Activated T-cell treated with anti-CD3 and anti-CD28 coated beads, Interleukin-2, amount 50 U/mL, for 24 hours (primary cell): Measurements from ENCODE around the gene TUBGCP2.
"Not testable (repeated sequence)": the region's sequence is repeated elsewhere in the genome, so short reads cannot be mapped to it uniquely, and the experiment has no call there.

Source experiments
- DNase-seq: peaks from one replicate; pipeline ENCODE4 v3.0.0-alpha.2; 2020
- H3K27ac Mint-ChIP-seq: 2 replicates; pipeline ENCODE4 v1.8.0; 2020; ENCODE audit warnings: mild to moderate bottlenecking, mixed read lengths
- H3K27me3 Mint-ChIP-seq: 2 replicates; pipeline ENCODE4 v1.8.0; 2020; ENCODE audit warnings: mixed read lengths
- H3K36me3 Mint-ChIP-seq: 2 replicates; pipeline ENCODE4 v1.8.0; 2020; ENCODE audit warnings: low read depth, mixed read lengths
- H3K4me1 Mint-ChIP-seq: 2 replicates; pipeline ENCODE4 v1.8.0; 2020; ENCODE audit warnings: low read depth, mixed read lengths
- H3K4me3 Mint-ChIP-seq: 2 replicates; pipeline ENCODE4 v1.8.0; 2020; ENCODE audit warnings: mild to moderate bottlenecking, moderate library complexity, mixed read lengths
- H3K9me3 Mint-ChIP-seq: 2 replicates; pipeline ENCODE4 v1.8.0; 2020; ENCODE audit warnings: mixed read lengths

Gene TUBGCP2

GRCh38 chr10:133334503-133335245 is 26.0 kb upstream of the TUBGCP2 start:
- H3K27ac Mint-ChIP-seq, result no peak overlapping the region
- no peaks in the 10 kb centered on the region for H3K9me3 Mint-ChIP-seq
- H3K4me3 Mint-ChIP-seq, result peak overlapping the region; percentile 66
- peaks cover 28% of the 10 kb centered on the region for H3K27me3 Mint-ChIP-seq
- DNase-seq, result no peak
- H3K4me1 Mint-ChIP-seq, result peaks cover 12% of the 10 kb centered on the region
- no peaks in the 10 kb centered on the region for H3K36me3 Mint-ChIP-seq

GRCh38 chr10:133332936-133333699 is 24.4 kb upstream of the TUBGCP2 start:
- DNase-seq, result no peak
- Mint-ChIP-seq H3K36me3 (no peaks in the 10 kb centered on the region), H3K4me3 (no peak overlapping the region), H3K9me3 (no peaks in the 10 kb centered on the region), H3K27ac (no peak overlapping the region), H3K27me3 (peaks cover 43% of the 10 kb centered on the region), H3K4me1 (peaks cover 14% of the 10 kb centered on the region)

GRCh38 chr10:133329491-133330202 is 21.0 kb upstream of the TUBGCP2 start:
- H3K9me3 Mint-ChIP-seq, result no peaks in the 10 kb centered on the region
- H3K27me3 Mint-ChIP-seq, result peaks cover 65% of the 10 kb centered on the region
- H3K36me3 Mint-ChIP-seq, result no peaks in the 10 kb centered on the region
- peak overlapping the region; percentile 42 for H3K4me3 Mint-ChIP-seq
- H3K27ac Mint-ChIP-seq, result no peak overlapping the region
- H3K4me1 Mint-ChIP-seq, result peaks cover 14% of the 10 kb centered on the region
- DNase-seq, result peak; percentile 93

DNA sequence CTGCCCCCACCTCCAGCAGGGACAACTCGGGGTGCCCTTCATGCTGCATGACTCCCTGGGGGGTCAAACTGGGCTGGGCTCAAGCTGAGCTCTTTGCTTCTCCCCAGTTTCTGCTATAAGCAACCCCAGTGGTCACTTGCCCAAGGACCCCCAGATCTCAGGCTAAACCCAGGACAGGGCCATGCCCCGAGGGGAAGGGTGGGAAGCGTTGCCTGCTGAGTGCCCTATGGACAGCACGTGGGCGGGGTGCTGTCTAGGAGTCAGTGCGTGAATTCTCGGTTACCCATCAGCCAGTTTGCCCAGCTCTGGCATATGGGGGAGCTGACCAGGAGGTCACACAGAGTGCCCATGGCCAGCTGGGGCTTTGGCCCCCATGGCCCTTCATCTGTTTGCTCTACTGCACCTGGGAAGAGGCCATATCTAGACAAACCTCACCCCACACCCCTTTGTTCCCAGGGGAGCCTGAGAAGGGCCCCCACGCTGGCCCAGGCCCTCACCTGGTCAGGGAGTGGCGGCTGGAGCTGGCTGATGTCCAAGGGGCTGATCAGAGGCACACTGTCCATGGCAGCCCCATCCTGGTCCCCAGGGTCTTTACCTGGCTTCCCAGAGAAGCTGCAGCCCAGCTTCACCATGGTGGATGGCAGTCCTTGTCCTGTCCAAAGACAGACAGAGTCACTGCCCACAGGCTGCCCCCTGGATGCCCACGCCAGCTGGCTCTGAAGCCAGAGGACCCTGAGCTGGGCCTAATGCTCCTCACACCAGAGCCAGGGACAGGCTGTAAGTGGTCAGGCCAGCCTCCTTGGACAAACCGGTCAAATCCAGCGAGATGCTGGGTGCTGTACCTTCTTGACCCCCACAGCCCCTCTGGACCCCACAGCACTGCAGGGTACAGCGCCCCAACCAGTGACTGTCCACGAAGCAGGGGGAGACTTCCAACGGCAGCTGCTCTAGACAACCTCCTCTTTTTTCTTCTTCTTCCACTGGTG is 20.0 kb upstream of the TUBGCP2 start:
- H3K27ac Mint-ChIP-seq, result no peak overlapping the region
- no peak for DNase-seq
- H3K4me1 Mint-ChIP-seq, result peaks cover 13% of the 10 kb centered on the region
- no peaks in the 10 kb centered on the region for H3K9me3 Mint-ChIP-seq
- H3K27me3 Mint-ChIP-seq, result peaks cover 62% of the 10 kb centered on the region
- H3K4me3 Mint-ChIP-seq, result no peak overlapping the region
- H3K36me3 Mint-ChIP-seq, result no peaks in the 10 kb centered on the region

- Mint-ChIP-seq H3K36me3 (no peaks in the 10 kb centered on the region), H3K27me3 (peaks cover 60% of the 10 kb centered on the region), H3K4me1 (peaks cover 13% of the 10 kb centered on the region), H3K27ac (no peak overlapping the region), H3K9me3 (no peaks in the 10 kb centered on the region), H3K4me3 (no peak overlapping the region)
- no peak for DNase-seq
These were observed 19.1 kb upstream of the TUBGCP2 start for GRCh38 chr10:133327651-133328357.

DNA sequence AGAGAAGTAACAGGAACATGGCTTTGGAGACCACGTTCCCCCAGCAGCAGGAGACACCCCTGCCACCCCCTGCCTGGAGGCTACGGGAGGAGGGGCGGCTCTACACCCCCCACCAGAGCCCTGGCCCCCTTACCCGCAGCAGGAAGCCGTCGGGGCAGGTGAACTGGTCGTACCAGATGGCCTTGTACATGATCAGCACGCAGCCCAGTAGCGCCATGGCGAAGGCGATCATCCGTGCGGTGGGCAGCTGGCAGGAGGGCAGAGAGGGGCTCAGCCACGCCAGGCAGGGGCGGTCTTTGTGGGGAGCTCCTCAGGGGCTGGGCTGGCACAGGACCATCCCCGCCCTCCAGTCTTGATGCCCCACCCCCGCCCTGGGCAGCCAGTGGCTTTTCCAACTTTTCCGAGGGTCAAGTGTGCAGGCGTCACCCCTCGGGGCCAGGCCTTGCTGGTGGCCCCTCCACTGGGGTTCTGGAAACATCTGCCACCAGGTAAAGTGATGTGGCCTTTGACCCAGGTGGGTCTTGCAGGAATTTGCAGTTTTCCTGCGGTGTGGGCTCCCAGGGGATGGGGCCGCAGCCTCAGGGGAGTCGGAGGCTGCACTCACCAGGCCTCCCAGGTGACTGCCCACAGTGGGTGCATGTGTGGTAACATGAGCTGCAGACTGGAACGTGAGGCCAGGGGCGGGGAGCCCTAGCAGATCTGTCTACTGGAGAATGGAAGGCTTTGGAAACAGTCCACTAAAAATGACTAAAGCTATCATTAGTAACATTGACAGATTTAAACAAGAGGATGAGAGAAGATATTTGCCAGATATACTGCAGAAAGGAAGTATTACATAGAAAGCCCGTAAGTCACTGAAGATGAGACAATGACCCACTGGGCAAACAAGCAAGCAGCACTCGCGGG is 18.3 kb upstream of the TUBGCP2 start:
- no peaks in the 10 kb centered on the region for H3K36me3 Mint-ChIP-seq

GRCh38 chr10:133326223-133326551 is 17.5 kb upstream of the TUBGCP2 start:
- no peak for DNase-seq
- Mint-ChIP-seq H3K9me3 (no peaks in the 10 kb centered on the region), H3K4me3 (peak overlapping the region; percentile 39), H3K4me1 (peaks cover 13% of the 10 kb centered on the region), H3K27me3 (peaks cover 46% of the 10 kb centered on the region), H3K27ac (no peak overlapping the region), H3K36me3 (no peaks in the 10 kb centered on the region)

More for the DNA sequence above, 18.3 kb upstream of the TUBGCP2 start:
- H3K9me3 Mint-ChIP-seq, result no peaks in the 10 kb centered on the region
- H3K4me1 Mint-ChIP-seq, result peaks cover 13% of the 10 kb centered on the region
- no peak overlapping the region for H3K27ac Mint-ChIP-seq
- peaks cover 52% of the 10 kb centered on the region for H3K27me3 Mint-ChIP-seq
- no peak overlapping the region for H3K4me3 Mint-ChIP-seq
- no peak for DNase-seq

- Mint-ChIP-seq H3K4me3 (peak overlapping the region; percentile 62), H3K36me3 (no peaks in the 10 kb centered on the region), H3K27ac (no peak overlapping the region)
These were observed 17.0 kb upstream of the TUBGCP2 start for GRCh38 chr10:133325440-133326222.

DNA sequence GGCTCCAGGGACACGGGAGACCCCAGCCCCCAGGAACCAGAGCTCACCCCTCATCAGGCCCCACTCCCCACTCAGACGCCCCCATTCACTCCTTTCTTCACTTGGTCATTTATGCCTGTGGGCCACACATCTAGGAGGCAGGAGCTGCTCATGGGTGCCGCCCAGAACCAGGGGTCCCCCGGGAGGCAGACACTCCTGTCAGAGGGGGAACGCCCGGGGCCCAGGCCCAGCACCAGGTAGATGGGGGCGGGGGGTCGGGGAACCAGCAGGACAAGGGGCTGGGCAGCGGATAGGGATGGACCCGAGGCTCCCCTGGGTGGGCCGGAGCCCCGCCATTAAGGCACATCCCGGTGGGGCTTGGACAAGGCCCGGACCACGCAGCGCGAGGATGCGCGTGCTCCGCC is 16.2 kb upstream of the TUBGCP2 start:
- no peak overlapping the region for H3K27ac Mint-ChIP-seq
- peaks cover 41% of the 10 kb centered on the region for H3K27me3 Mint-ChIP-seq

More at GRCh38 chr10:133325440-133326222, 17.0 kb upstream of the TUBGCP2 start:
- Mint-ChIP-seq H3K27me3 (peaks cover 41% of the 10 kb centered on the region), H3K9me3 (no peaks in the 10 kb centered on the region), H3K4me1 (peaks cover 13% of the 10 kb centered on the region)
- DNase-seq, result no peak

GRCh38 chr10:133324198-133324792 is 15.6 kb upstream of the TUBGCP2 start:
- peak; percentile 70 for DNase-seq
- Mint-ChIP-seq H3K9me3 (no peaks in the 10 kb centered on the region), H3K27ac (no peak overlapping the region), H3K36me3 (no peaks in the 10 kb centered on the region), H3K27me3 (peaks cover 40% of the 10 kb centered on the region), H3K4me1 (peaks cover 10% of the 10 kb centered on the region), H3K4me3 (no peak overlapping the region)

More for the DNA sequence above, 16.2 kb upstream of the TUBGCP2 start:
- Mint-ChIP-seq H3K4me1 (peaks cover 11% of the 10 kb centered on the region), H3K36me3 (no peaks in the 10 kb centered on the region), H3K9me3 (no peaks in the 10 kb centered on the region), H3K4me3 (no peak overlapping the region)
- no peak for DNase-seq

DNA sequence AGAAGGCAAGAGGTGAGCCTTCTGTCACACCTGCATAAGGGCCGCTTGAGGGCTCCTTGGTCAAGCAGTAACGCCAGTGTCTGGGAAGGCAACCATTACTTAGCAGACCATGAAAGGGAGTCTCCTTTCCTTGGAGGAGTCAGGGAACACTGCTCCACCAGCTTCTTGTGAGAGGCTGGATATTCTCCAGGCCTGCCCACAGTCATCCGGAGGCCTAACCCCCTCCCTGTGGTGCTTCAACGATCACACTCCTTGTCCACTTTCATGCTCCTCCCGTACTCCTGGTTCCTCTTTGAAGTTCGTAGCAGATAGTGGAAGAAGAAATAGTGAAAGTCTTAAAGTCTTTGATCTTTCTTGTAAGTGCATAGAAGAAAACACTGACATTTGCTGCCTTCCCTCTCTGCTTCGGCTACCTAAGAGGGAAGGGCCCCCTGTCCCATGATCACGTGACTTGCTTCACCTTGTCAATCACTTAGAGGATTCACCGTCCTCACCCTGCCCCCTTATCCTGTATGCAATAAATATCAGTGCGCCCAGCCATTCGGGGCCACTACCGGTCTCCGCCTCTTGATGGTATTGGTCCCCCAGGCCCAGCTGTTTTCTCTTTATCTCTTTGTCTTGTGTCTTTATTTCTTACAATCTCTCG is 13.5 kb upstream of the TUBGCP2 start:
- peaks cover 17% of the 10 kb centered on the region for H3K4me1 Mint-ChIP-seq
- not testable (repeated sequence) for H3K36me3 Mint-ChIP-seq, DNase-seq, H3K4me3 Mint-ChIP-seq, H3K9me3 Mint-ChIP-seq, H3K27ac Mint-ChIP-seq
- peaks cover 22% of the 10 kb centered on the region for H3K27me3 Mint-ChIP-seq
